ENCODE data around the gene OR52K1. TPM values are rescaled to one million over a fixed set of nuclear protein-coding genes. Genes with fewer than 3 reads are reported as not detected.
"Not testable (repeated sequence)": the region's sequence is repeated elsewhere in the genome, so short reads cannot be mapped to it uniquely, and the experiment has no call there.

The OR52K1 gene
- polyA plus RNA-seq, 1 experiment, result not detected

- H3K4me3 ChIP-seq (ENCODE audit: low read depth, low read length), result no peak overlapping the region
- H3K27me3 ChIP-seq (ENCODE audit: control insufficient read depth, insufficient read depth, low read length), result no peaks in the 10 kb centered on the region
- POLR2A ChIA-PET, result no interaction called here
- DNase-seq (ENCODE audit: low read depth), result no peak
- TF ChIP-seq CTCF (IDR thresholded peaks at IDR 0.05; ENCODE audit: insufficient read depth, low read depth, low read length), result no peak
- CTCF ChIA-PET, result interaction anchor here (1.0 kb wide), 1 partner anchor 26 kb away, joined by 4 read pairs; no protein-coding TSS in a partner anchor
- no peaks in the 10 kb centered on the region for H3K36me3 ChIP-seq (ENCODE audit: control insufficient read depth, insufficient read depth, low read length)
These were observed 14.4 kb upstream of the OR52K1 start for GRCh38 chr11:4467811-4468606.

- CTCF ChIA-PET, result interaction anchor here (1.2 to 2.3 kb wide), 2 partner anchors 13 to 292 kb away, joined by 4 to 6 read pairs; no protein-coding TSS in a partner anchor
- Histone ChIP-seq H3K36me3 (ENCODE audit: control insufficient read depth, insufficient read depth, low read length) (no peaks in the 10 kb centered on the region), H3K27me3 (ENCODE audit: control insufficient read depth, insufficient read depth, low read length) (peaks cover 2% of the 10 kb centered on the region; the same call in 1 of the 2 replicates), H3K4me3 (ENCODE audit: low read depth, low read length) (no peak overlapping the region)
- POLR2A ChIA-PET, result no interaction called here
- DNase-seq (ENCODE audit: low read depth), result no peak
- no peak for TF ChIP-seq CTCF (IDR thresholded peaks at IDR 0.05; ENCODE audit: insufficient read depth, low read depth, low read length)
These were observed 2.8 kb upstream of the OR52K1 start for GRCh38 chr11:4479644-4480043.

GRCh38 chr11:4480577-4481239, 1.7 kb upstream of the OR52K1 start:
- Histone ChIP-seq H3K27me3 (ENCODE audit: control insufficient read depth, insufficient read depth, low read length) (peaks cover 2% of the 10 kb centered on the region; the same call in 1 of the 2 replicates), H3K36me3 (ENCODE audit: control insufficient read depth, insufficient read depth, low read length) (no peaks in the 10 kb centered on the region), H3K4me3 (ENCODE audit: low read depth, low read length) (no peak overlapping the region)
- CTCF ChIA-PET, result interaction anchor here (1.2 to 3.7 kb wide), 2 partner anchors 12 kb away, joined by 4 to 23 read pairs; no protein-coding TSS in a partner anchor
- no peak for DNase-seq (ENCODE audit: low read depth)
- TF ChIP-seq CTCF (IDR thresholded peaks at IDR 0.05; ENCODE audit: insufficient read depth, low read depth, low read length), result no peak
- POLR2A ChIA-PET, result no interaction called here

- Histone ChIP-seq H3K36me3 (ENCODE audit: control insufficient read depth, insufficient read depth, low read length) (no peaks in the 10 kb centered on the region), H3K27me3 (ENCODE audit: control insufficient read depth, insufficient read depth, low read length) (peaks cover 2% of the 10 kb centered on the region; the same call in 1 of the 2 replicates), H3K4me3 (ENCODE audit: low read depth, low read length) (no peak overlapping the region)
- ChIA-PET POLR2A (no interaction called here), CTCF (interaction anchor here (3.7 kb wide), 1 partner anchor 12 kb away, joined by 23 read pairs; no protein-coding TSS in a partner anchor)
- no peak for DNase-seq (ENCODE audit: low read depth)
- TF ChIP-seq CTCF (IDR thresholded peaks at IDR 0.05; ENCODE audit: insufficient read depth, low read depth, low read length), result no peak
These were observed 1.2 kb upstream of the OR52K1 start for GRCh38 chr11:4481240-4481582.

GRCh38 chr11:4484310-4484709, 1.9 kb downstream of the OR52K1 start:
- ChIA-PET POLR2A (no interaction called here), CTCF (interaction anchor here (1.7 to 3.7 kb wide), 2 partner anchors 9 to 297 kb away, joined by 10 to 23 read pairs; no protein-coding TSS in a partner anchor)
- H3K27me3 ChIP-seq (ENCODE audit: control insufficient read depth, insufficient read depth, low read length), result peaks cover 2% of the 10 kb centered on the region; the same call in 1 of the 2 replicates
- H3K4me3 ChIP-seq (ENCODE audit: low read depth, low read length), result no peak overlapping the region
- H3K36me3 ChIP-seq (ENCODE audit: control insufficient read depth, insufficient read depth, low read length), result no peaks in the 10 kb centered on the region
- no peak for DNase-seq (ENCODE audit: low read depth)
- no peak for TF ChIP-seq CTCF (IDR thresholded peaks at IDR 0.05; ENCODE audit: insufficient read depth, low read depth, low read length)

- CTCF ChIA-PET, result interaction anchor here (1.3 to 6.9 kb wide), 4 partner anchors 9 to 304 kb away, joined by 3 to 109 read pairs (median 18); partner anchors contain the start of gene OR52K1
- H3K4me3 ChIP-seq (ENCODE audit: low read depth, low read length); POLR2A ChIA-PET; DNase-seq (ENCODE audit: low read depth); H3K27me3 ChIP-seq (ENCODE audit: control insufficient read depth, insufficient read depth, low read length); H3K36me3 ChIP-seq (ENCODE audit: control insufficient read depth, insufficient read depth, low read length): not testable (repeated sequence)
These were observed 9.0 kb downstream of the OR52K1 start for GRCh38 chr11:4491405-4491804.

Measured in BJ (cell line).